Spleen (tissue), 13 donors: ENCODE results near the gene MEFV. TPM values are rescaled to one million over a fixed set of nuclear protein-coding genes. Genes with fewer than 3 reads are reported as not detected.

Experiments used
- DNase-seq: peaks from one replicate; pipeline ENCODE4 v3.0.0-alpha.2; 2020
- H3K27ac ChIP-seq, 8 donors: fragments of 200-600 bp; sonication (generic) in 7 of 8; 1 replicate in 4 of 8; 2 replicates in 4 of 8; pipeline versions ENCODE4 v1.5.0 to v1.8.0; 2016 to 2021; ENCODE audit warnings: inconsistent platforms in 4 of 8, mild to moderate bottlenecking in 4 of 8, moderate library complexity in 1 of 8
- H3K27me3 ChIP-seq, 7 donors: fragments of 200-600 bp; sonication (generic) in 6 of 7; replicated peaks in 1 of 7; 1 replicate in 4 of 7; 2 replicates in 3 of 7; pipeline versions ENCODE4 v1.5.0 to v1.8.0; 2016 to 2021; ENCODE audit warnings: inconsistent platforms in 3 of 7, mild to moderate bottlenecking in 1 of 7
- H3K36me3 ChIP-seq, 6 donors: fragments of 200-600 bp; sonication (generic) in 5 of 6; 1 replicate in 4 of 6; 2 replicates in 2 of 6; pipeline versions ENCODE4 v1.5.0 to v1.8.0; 2016 to 2021; ENCODE audit warnings: inconsistent platforms in 2 of 6
- H3K4me1 ChIP-seq, 6 donors: fragments of 200-600 bp; sonication (generic) in 5 of 6; 1 replicate in 3 of 6; 2 replicates in 3 of 6; pipeline versions ENCODE4 v1.5.0 to v1.8.0; 2016 to 2021; ENCODE audit warnings: inconsistent platforms in 3 of 6
- H3K4me3 ChIP-seq, 8 donors: fragments of 200-600 bp; sonication (generic) in 7 of 8; 1 replicate in 4 of 8; 2 replicates in 4 of 8; pipeline versions ENCODE4 v1.5.0 to v1.8.0; 2016 to 2021; ENCODE audit warnings: inconsistent platforms in 4 of 8, mild to moderate bottlenecking in 4 of 8, moderate library complexity in 2 of 8
- H3K9me3 ChIP-seq, 8 donors: fragments of 200-600 bp; sonication (generic) in 7 of 8; 1 replicate in 4 of 8; 2 replicates in 4 of 8; pipeline versions ENCODE4 v1.5.0 to v1.8.0; 2016 to 2021; ENCODE audit warnings: inconsistent platforms in 4 of 8
- POLR2A ChIP-seq, 3 donors: fragments of 450-650 bp; IDR thresholded peaks; one replicate each; pipeline ENCODE4 v1.5.1; 2017; ENCODE audit warnings: antibody characterized with exemption in 3 of 3, mild to moderate bottlenecking in 1 of 3
- POLR2AphosphoS5 ChIP-seq, 3 donors: sonication (generic); formaldehyde crosslinking; IDR thresholded peaks; one replicate each; pipeline ENCODE4 v1.5.1; 2017; ENCODE audit warnings: antibody characterized with exemption in 3 of 3
- WGBS, 5 donors: extraction: QIAGEN DNeasy Blood & Tissue Kit in 3 of 5; methylation state at CpG; one replicate each; pipeline versions ENCODE4 v1.1.5 to v1.1.7; 2013 to 2018; 5-methylcytosine and 5-hydroxymethylcytosine counted together
- intact Hi-C: fragments of 100-400 bp; cut with DNase I; formaldehyde crosslinking; loops from one replicate; pipeline ENCODE4 v1.15.0; 2023; ENCODE audit warnings: low total_unique reads
- long read RNA-seq, 2 donors: transcript quantifications; one replicate each; lab custom pipeline, GENCODE V29; 2026
- polyA plus RNA-seq, 3 donors: library from polyadenylated mRNA; stranded (reverse); fragments of 200-250 nt; gene quantifications; one replicate each; pipeline ENCODE4 v1.2.1, GENCODE V29; 2013
- total RNA-seq, 7 donors: library from RNA; depleted of rRNA in 3 of 7; stranded (reverse); fragments of >200 nt in 3 of 7; fragmentation: NEBNext Ultra II Directional in 4 of 7; extraction: Animal tissue kit (Norgen Biotek cat#: 25700) in 4 of 7; gene quantifications; one replicate each; pipeline versions ENCODE4 v1.1.0 to v1.2.1, GENCODE V29; 2016 to 2021
- TF ChIP-seq, protein P1 (sequence below), 11 experiments: fragments of 200-600 bp in 7 of 11; fragments of 450-650 bp in 4 of 11; sonication (generic) in 4 of 11; IDR thresholded peaks in 8 of 11; conservative IDR thresholded peaks in 3 of 11; 1 replicate in 7 of 11; 2 replicates in 4 of 11; pipeline versions ENCODE4 v1.4.0 to v1.8.0; 2016 to 2021; ENCODE audit warnings: antibody characterized with exemption in 11 of 11, inconsistent platforms in 4 of 11, mild to moderate bottlenecking in 1 of 11
- donor health status: healthy with polysubstance abuse.
- donor health status: DM: no; HTN: no; CAD: no; lungs with moderate emphysema.
- donor health status: DM: no; HTN: no; CAD: no.
- donor health status: Bipolar disorder and iron deficiency.
- donor health status: healthy.
- donor health status: DM: no; HTN: no; CAD: no.
- donor health status: DM: yes; HTN: yes; CAD: no.

MEFV gene
- 10 to 100 TPM; 14.9 to 61.1 (median 28.0) TPM for total RNA-seq
- polyA plus RNA-seq: 1 to 10 TPM in 2 of 3 donors, under 1 TPM in 1; 0.39 to 3.7 (median 1.2) TPM
- long read RNA-seq, donor 1: 0 reads
- long read RNA-seq, donor 2: 0 reads

- DNase-seq: no peak
- Histone ChIP-seq H3K9me3 (no peaks in the 10 kb centered on the region), H3K27ac (peak within 1 kb of the TSS in 7 of 8 donors; percentile 71 to 96 (median 86)), H3K36me3 (peaks cover 0 to 36% (median 0%) of the 10 kb centered on the region in 6 donors), H3K27me3 (peaks cover 0 to 36% (median 0%) of the 10 kb centered on the region in 7 donors), H3K4me1 (peaks cover 0 to 70% (median 0%) of the 10 kb centered on the region in 6 donors), H3K4me3 (peak within 1 kb of the TSS in 6 of 8 donors; percentile 10 to 60 (median 36))
- intact Hi-C loops: no loop called here
- no peak for TF ChIP-seq POLR2A (IDR thresholded peaks at IDR 0.05)
- TF ChIP-seq POLR2AphosphoS5 (IDR thresholded peaks at IDR 0.05): peak in 1 of 3 donors; percentile 64
- 56 to 80% (median 70%) methylated on average over 9 to 14 of the region's 14 CpGs for WGBS, 5 donors
Observed at GRCh38 chr16:3256146-3256865, at the start of gene MEFV. Gene MEFV (minus strand): TSS chr16:3256633. CDS start chr16:3256587, 46 bp downstream.

DNA sequence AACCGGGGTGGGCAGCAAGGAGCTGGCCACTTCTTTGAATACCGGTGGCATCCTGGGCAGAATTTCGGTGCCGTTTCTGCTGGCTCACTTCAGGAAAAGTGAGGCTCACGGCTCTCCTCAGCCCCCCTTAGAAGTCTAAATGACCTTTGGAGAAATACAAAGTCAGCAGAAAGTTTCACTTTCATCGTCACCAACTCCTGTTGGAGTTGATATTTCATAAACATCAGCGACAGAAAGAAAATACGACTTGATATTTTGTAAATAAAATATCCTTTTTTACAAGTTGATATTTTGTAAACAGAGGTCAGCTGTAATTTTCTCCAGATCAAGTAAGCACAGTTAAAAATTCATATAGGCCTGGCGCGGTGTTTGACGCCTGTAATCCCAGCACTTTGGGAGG lies 49.6 kb upstream of the MEFV start:
- Histone ChIP-seq H3K27ac (peak overlapping the region; percentile 92 to 99 (median 94)), H3K9me3 (peaks cover 6 to 93% (median 90%) of the 10 kb centered on the region in 8 donors), H3K36me3 (peaks cover 0 to 74% (median 39%) of the 10 kb centered on the region in 6 donors), H3K27me3 (no peaks in the 10 kb centered on the region), H3K4me3 (peak overlapping the region; percentile 72 to 96 (median 82)), H3K4me1 (peaks cover 6 to 37% (median 21%) of the 10 kb centered on the region in 6 donors)
- intact Hi-C loops: no loop called here
- TF ChIP-seq POLR2A (IDR thresholded peaks at IDR 0.05): no peak
- no peak for TF ChIP-seq POLR2AphosphoS5 (IDR thresholded peaks at IDR 0.05)
- TF ChIP-seq, protein P1, sequence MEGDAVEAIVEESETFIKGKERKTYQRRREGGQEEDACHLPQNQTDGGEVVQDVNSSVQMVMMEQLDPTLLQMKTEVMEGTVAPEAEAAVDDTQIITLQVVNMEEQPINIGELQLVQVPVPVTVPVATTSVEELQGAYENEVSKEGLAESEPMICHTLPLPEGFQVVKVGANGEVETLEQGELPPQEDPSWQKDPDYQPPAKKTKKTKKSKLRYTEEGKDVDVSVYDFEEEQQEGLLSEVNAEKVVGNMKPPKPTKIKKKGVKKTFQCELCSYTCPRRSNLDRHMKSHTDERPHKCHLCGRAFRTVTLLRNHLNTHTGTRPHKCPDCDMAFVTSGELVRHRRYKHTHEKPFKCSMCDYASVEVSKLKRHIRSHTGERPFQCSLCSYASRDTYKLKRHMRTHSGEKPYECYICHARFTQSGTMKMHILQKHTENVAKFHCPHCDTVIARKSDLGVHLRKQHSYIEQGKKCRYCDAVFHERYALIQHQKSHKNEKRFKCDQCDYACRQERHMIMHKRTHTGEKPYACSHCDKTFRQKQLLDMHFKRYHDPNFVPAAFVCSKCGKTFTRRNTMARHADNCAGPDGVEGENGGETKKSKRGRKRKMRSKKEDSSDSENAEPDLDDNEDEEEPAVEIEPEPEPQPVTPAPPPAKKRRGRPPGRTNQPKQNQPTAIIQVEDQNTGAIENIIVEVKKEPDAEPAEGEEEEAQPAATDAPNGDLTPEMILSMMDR (IDR thresholded peaks at IDR 0.05 in 8 of 11, conservative IDR thresholded peaks at IDR 0.05 in 3 of 11): no peak
- 58 to 67% (median 63%) methylated on average over 11 of the region's 11 CpGs for WGBS, 5 donors
- no peak for DNase-seq

DNA sequence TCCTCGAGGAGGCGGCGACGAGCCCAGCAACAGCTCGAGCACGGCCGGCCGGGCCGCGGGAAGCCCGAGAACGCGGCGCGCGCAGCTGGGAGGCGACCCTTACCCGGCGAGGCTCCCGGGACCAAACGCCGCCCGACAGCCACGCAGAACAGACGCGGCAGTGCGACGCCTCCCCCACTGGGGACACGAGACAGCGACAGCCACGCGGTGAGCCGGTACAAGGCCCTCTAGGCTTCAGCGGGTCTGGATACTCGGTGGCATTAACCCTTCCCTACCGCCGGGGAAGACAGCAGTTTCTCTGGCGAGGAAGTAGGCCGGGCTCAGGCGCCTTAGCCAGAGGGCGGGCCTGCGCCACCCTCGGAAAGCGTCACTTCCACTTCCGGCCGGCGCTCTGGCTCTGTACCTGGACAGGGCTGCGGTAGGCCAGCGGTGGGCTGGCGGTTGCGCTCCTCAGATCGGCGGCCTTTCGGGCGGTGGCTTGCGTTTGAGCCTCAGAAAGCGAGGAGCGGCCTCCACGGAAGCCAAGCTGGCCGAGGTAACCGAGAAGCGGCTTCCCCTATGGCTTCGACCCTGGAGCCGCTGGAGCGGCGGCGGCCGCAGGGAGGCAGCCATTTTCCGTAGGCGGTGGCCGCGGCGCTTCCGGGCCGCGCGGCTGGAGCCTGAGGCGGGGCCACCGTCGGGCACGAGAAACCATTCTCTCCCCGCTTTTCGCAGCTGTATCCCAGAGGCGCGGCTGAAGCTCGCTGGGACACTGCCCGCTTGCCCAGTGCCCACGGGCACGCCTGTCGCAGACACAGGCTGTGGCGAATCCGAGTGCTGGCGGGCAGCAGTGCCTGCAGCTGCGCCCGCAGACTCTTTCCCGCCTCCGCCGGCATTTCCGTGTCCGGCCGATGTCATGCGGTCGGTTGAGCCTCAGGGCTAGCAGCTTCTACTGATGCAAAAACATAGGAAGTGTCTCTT lies 49.0 kb upstream of the MEFV start, which contains the start of the genes TIGD7 and ZNF75A:
Gene TIGD7, minus strand, starts transcription at position 322 of the 960 bp plus-strand sequence. CDS start 4,816 bp downstream, outside the sequence.
Gene ZNF75A, plus strand, starts transcription at position 389 of the 960 bp plus-strand sequence. CDS start 2,932 bp downstream, outside the sequence.
- peak; percentile 96 to 97 (median 96) for TF ChIP-seq POLR2AphosphoS5 (IDR thresholded peaks at IDR 0.05)
- TF ChIP-seq POLR2A (IDR thresholded peaks at IDR 0.05): peak in 2 of 3 donors; percentile 45 to 69
- TF ChIP-seq, protein P1 (IDR thresholded peaks at IDR 0.05 in 8 of 11, conservative IDR thresholded peaks at IDR 0.05 in 3 of 11): peak in 8 of 11 experiments; percentile 17 to 49 (median 34)
- H3K27me3 ChIP-seq: no peaks in the 10 kb centered on the region
- WGBS, 5 donors: 1 to 3% (median 2%) methylated on average over 44 to 103 of the region's 103 CpGs
- H3K9me3 ChIP-seq: peaks cover 6 to 93% (median 90%) of the 10 kb centered on the region in 8 donors
- peak within 1 kb of the TSS; percentile 72 to 96 (median 82) for H3K4me3 ChIP-seq
- H3K27ac ChIP-seq: peak within 1 kb of the TSS; percentile 92 to 99 (median 94)
- H3K36me3 ChIP-seq: peaks cover 2 to 74% (median 43%) of the 10 kb centered on the region in 6 donors
- DNase-seq: peak; percentile 97
- peaks cover 6 to 37% (median 21%) of the 10 kb centered on the region in 6 donors for H3K4me1 ChIP-seq
- intact Hi-C loops: no loop called here

DNA sequence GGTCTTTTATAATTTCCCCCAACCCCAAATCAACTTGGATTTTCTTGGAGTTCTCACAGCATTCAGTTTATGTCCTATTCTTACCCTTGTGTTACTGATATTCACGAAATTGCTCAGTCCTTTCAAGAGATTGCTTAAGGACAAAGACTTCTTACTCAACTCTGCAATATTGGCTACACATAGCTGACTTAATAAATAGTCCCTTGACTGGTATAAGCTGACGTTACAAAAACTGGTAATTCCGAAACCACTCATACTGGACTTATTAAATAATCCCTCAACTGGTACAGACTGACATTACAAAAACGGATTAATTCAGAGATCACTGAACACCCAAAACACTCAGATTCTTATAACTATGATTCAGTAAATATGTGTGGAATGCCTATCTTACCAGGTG lies 47.9 kb upstream of the MEFV start:
- Histone ChIP-seq H3K4me3 (peak overlapping the region; percentile 72 to 96 (median 82)), H3K4me1 (peaks cover 6 to 37% (median 21%) of the 10 kb centered on the region in 6 donors), H3K27me3 (no peaks in the 10 kb centered on the region), H3K9me3 (peaks cover 6 to 93% (median 90%) of the 10 kb centered on the region in 8 donors), H3K27ac (peak overlapping the region in 4 of 8 donors; percentile 92 to 95 (median 93)), H3K36me3 (peaks cover 2 to 74% (median 44%) of the 10 kb centered on the region in 6 donors)
- intact Hi-C loops: no loop called here
- WGBS, 5 donors: 75 to 81% (median 79%) methylated on average over 4 of the region's 4 CpGs
- DNase-seq: no peak
- no peak for TF ChIP-seq POLR2A (IDR thresholded peaks at IDR 0.05)
